Measurements from ENCODE around the gene TGFBR2.

TGFBR2 gene

GRCh38 chr3:30707825-30708224 is 101.4 kb downstream of the TGFBR2 start:
- H3K4me3 ChIP-seq (ENCODE audit: low read depth, low read length): no peak overlapping the region
- TF ChIP-seq CTCF (IDR thresholded peaks at IDR 0.05; ENCODE audit: low read depth, low read length): no peak

GRCh38 chr3:30708472-30708871 is 102.1 kb downstream of the TGFBR2 start:
- TF ChIP-seq CTCF (IDR thresholded peaks at IDR 0.05; ENCODE audit: low read depth, low read length): no peak
- H3K4me3 ChIP-seq (ENCODE audit: low read depth, low read length): no peak overlapping the region

GRCh38 chr3:30710017-30710416 is 103.6 kb downstream of the TGFBR2 start:
- TF ChIP-seq CTCF (IDR thresholded peaks at IDR 0.05; ENCODE audit: low read depth, low read length): no peak
- no peak overlapping the region for H3K4me3 ChIP-seq (ENCODE audit: low read depth, low read length)

GRCh38 chr3:30711151-30711550 is 104.8 kb downstream of the TGFBR2 start:
- no peak overlapping the region for H3K4me3 ChIP-seq (ENCODE audit: low read depth, low read length)
- TF ChIP-seq CTCF (IDR thresholded peaks at IDR 0.05; ENCODE audit: low read depth, low read length): no peak

- H3K4me3 ChIP-seq (ENCODE audit: low read depth, low read length): no peak overlapping the region
- no peak for TF ChIP-seq CTCF (IDR thresholded peaks at IDR 0.05; ENCODE audit: low read depth, low read length)
Observed at GRCh38 chr3:30711867-30712266, 105.5 kb downstream of the TGFBR2 start.

- no peak overlapping the region for H3K4me3 ChIP-seq (ENCODE audit: low read depth, low read length)
- no peak for TF ChIP-seq CTCF (IDR thresholded peaks at IDR 0.05; ENCODE audit: low read depth, low read length)
Observed at GRCh38 chr3:30712991-30713390, 106.6 kb downstream of the TGFBR2 start.

GRCh38 chr3:30713885-30714503 is 107.6 kb downstream of the TGFBR2 start:
- H3K4me3 ChIP-seq (ENCODE audit: low read depth, low read length): no peak overlapping the region
- TF ChIP-seq CTCF (IDR thresholded peaks at IDR 0.05; ENCODE audit: low read depth, low read length): no peak
